HCT116 (cell line): ENCODE measurements around the gene TMEM121. TPM values are rescaled to one million over a fixed set of nuclear protein-coding genes. Genes with fewer than 3 reads are reported as not detected.

Experiments
- ATAC-seq: fragments of 200-7000 bp; cut with Tn5 transposase; 2 replicates; pipeline ENCODE4 v1.9.1; 2020; ENCODE audit warnings: mild to moderate bottlenecking, moderate library complexity
- BruUV-seq: library from RNA; stranded (reverse); fragments of 400-500 nt; replicated peaks from 2 replicates; lab custom pipeline; 2021; lab: Mats Ljungman, UMichigan
- CTCF ChIA-PET: fragments of 300-600 bp; sonication (Branson Sonifier 250); formaldehyde crosslinking; loops from one replicate; lab custom pipeline; 2021; ENCODE audit warnings: antibody characterized with exemption; lab: Charles Lee
- POLR2A ChIA-PET: fragments of 300-600, 350-600 bp; sonication (Branson Sonifier 250); formaldehyde crosslinking; loops from one replicate; lab custom pipeline; 2021; ENCODE audit warnings: antibody characterized with exemption; lab: Charles Lee
- RAD21 ChIA-PET, 2 experiments: fragments of 300-600 bp; sonication (Branson Sonifier 250); formaldehyde crosslinking; loops; one replicate each; lab custom pipeline; 2023; ENCODE audit warnings: low total read pairs in 2 of 2; ENCODE audit not compliant: uncharacterized antibody in 2 of 2, unreplicated experiment in 2 of 2, low non-redundant PET in 1 of 2; lab: Charles Lee
- DNase-seq: peaks from one replicate; pipeline ENCODE4 v3.0.0-alpha.2; 2010; ENCODE audit warnings: low read depth, low spot score
- H2AFZ ChIP-seq: fragments of 200-600 bp; shearing (Covaris generic), sonication (generic); 2 replicates; pipeline ENCODE4 v1.6.1; 2017; ENCODE audit warnings: low read depth, mixed run types, mixed read lengths, antibody characterized with exemption, low read length; ENCODE audit not compliant: poor library complexity, severe bottlenecking
- H3K27ac ChIP-seq: 2 replicates; pipeline ENCODE4 v1.5.1; 2012; ENCODE audit warnings: low read depth, low read length
- H3K27me3 ChIP-seq: fragments of 200-600 bp; sonication (generic); 2 replicates; pipeline ENCODE4 v1.6.1; 2016; ENCODE audit warnings: mixed run types, low read length, mixed read lengths; ENCODE audit not compliant: insufficient read depth
- H3K36me3 ChIP-seq, 2 experiments: fragments of 200-500 bp in 1 of 2; fragments of 200-600 bp in 1 of 2; sonication (Bioruptor generic) in 1 of 2; sonication (generic) in 1 of 2; 2 replicates each; pipeline versions ENCODE4 v1.5.1 to v1.6.1; 2014 to 2016; ENCODE audit warnings: low read length in 2 of 2, inconsistent platforms in 1 of 2, mixed read lengths in 1 of 2, mixed run types in 1 of 2; ENCODE audit not compliant: insufficient read depth in 2 of 2, control insufficient read depth in 1 of 2
- H3K4me1 ChIP-seq, 2 experiments: fragments of 200-600 bp in 1 of 2; sonication (generic) in 1 of 2; 2 replicates each; pipeline versions ENCODE4 v1.5.1 to v1.6.1; 2012 to 2017; ENCODE audit warnings: low read length in 2 of 2, inconsistent platforms in 1 of 2, mild to moderate bottlenecking in 1 of 2, mixed read lengths in 1 of 2, mixed run types in 1 of 2, moderate library complexity in 1 of 2; ENCODE audit not compliant: insufficient read depth in 2 of 2, control insufficient read depth in 1 of 2
- H3K4me2 ChIP-seq: fragments of 200-600 bp; sonication (generic); 2 replicates; pipeline ENCODE4 v1.6.1; 2017; ENCODE audit warnings: mixed run types, low read length, mixed read lengths
- H3K4me3 ChIP-seq, 2 experiments: fragments of 200-600 bp in 1 of 2; sonication (generic) in 1 of 2; replicated peaks in 1 of 2; 2 replicates each; pipeline ENCODE4 v1.5.1; 2011 to 2016; ENCODE audit warnings: low read length in 2 of 2, control low read depth in 1 of 2, low read depth in 1 of 2, mild to moderate bottlenecking in 1 of 2, mixed read lengths in 1 of 2, mixed run types in 1 of 2
- H3K79me2 ChIP-seq: fragments of 200-600 bp; sonication (generic); 2 replicates; pipeline ENCODE4 v1.6.1; 2017; ENCODE audit warnings: mild to moderate bottlenecking, mixed run types, low read length, moderate library complexity, mixed read lengths; ENCODE audit not compliant: insufficient read depth
- H3K9ac ChIP-seq: fragments of 200-600 bp; sonication (generic); 2 replicates; pipeline ENCODE4 v1.6.1; 2016; ENCODE audit warnings: low read length, mixed read lengths
- H3K9me2 ChIP-seq: fragments of 200-600 bp; sonication (generic), shearing (Covaris generic); 2 replicates; pipeline ENCODE4 v1.6.1; 2017; ENCODE audit warnings: mixed run types, mild to moderate bottlenecking, moderate library complexity; ENCODE audit not compliant: insufficient read depth
- H3K9me3 ChIP-seq, 2 experiments: fragments of 200-500 bp in 1 of 2; fragments of 200-600 bp in 1 of 2; sonication (Bioruptor generic) in 1 of 2; sonication (generic) in 1 of 2; 2 replicates each; pipeline ENCODE4 v1.6.1; 2014 to 2017; ENCODE audit warnings: low read length in 2 of 2, mixed read lengths in 2 of 2, inconsistent platforms in 1 of 2, low read depth in 1 of 2, mild to moderate bottlenecking in 1 of 2, mixed run types in 1 of 2, moderate library complexity in 1 of 2; ENCODE audit not compliant: control insufficient read depth in 1 of 2, insufficient read depth in 1 of 2
- H4K20me1 ChIP-seq: fragments of 200-600 bp; sonication (generic), shearing (Covaris generic); 2 replicates; pipeline ENCODE4 v1.6.1; 2017; ENCODE audit warnings: mixed run types, mild to moderate bottlenecking, moderate library complexity; ENCODE audit not compliant: insufficient read depth
- CBX3 ChIP-seq: IDR thresholded peaks from 2 replicates; pipeline ENCODE4 v1.6.1; 2012; ENCODE audit warnings: low read depth
- CEBPB ChIP-seq: IDR thresholded peaks from 2 replicates; pipeline ENCODE4 v1.6.1; 2012; ENCODE audit warnings: low read depth
- EGR1 ChIP-seq: IDR thresholded peaks from 2 replicates; pipeline ENCODE4 v1.6.1; 2012; ENCODE audit warnings: low read depth
- ELF1 ChIP-seq: IDR thresholded peaks from 2 replicates; pipeline ENCODE4 v1.6.1; 2012; ENCODE audit warnings: low read depth, borderline replicate concordance
- EZH2 ChIP-seq: fragments of 200-600 bp; sonication (generic); IDR thresholded peaks from 2 replicates; pipeline ENCODE4 v1.6.1; 2017; ENCODE audit warnings: antibody characterized with exemption, mixed run types
- FOSL1 ChIP-seq: IDR thresholded peaks from 2 replicates; pipeline ENCODE4 v1.6.1; 2012; ENCODE audit warnings: low read depth
- JUND ChIP-seq: IDR thresholded peaks from 2 replicates; pipeline ENCODE4 v1.6.1; 2012
- MAX ChIP-seq: IDR thresholded peaks from 2 replicates; pipeline ENCODE4 v1.6.1; 2012
- POLR2A ChIP-seq: IDR thresholded peaks from 2 replicates; pipeline ENCODE4 v1.7.0; 2011; ENCODE audit warnings: borderline replicate concordance; ENCODE audit not compliant: insufficient read depth, insufficient read length; ENCODE audit errors: extremely low read depth
- POLR2AphosphoS5 ChIP-seq: IDR thresholded peaks from 2 replicates; pipeline ENCODE4 v1.6.1; 2011; ENCODE audit warnings: mild to moderate bottlenecking, low read depth, low read length, moderate library complexity
- SIN3A ChIP-seq: IDR thresholded peaks from 2 replicates; pipeline ENCODE4 v1.6.1; 2012; ENCODE audit warnings: low read depth
- SP1 ChIP-seq: IDR thresholded peaks from 2 replicates; pipeline ENCODE4 v1.6.1; 2012; ENCODE audit warnings: low read depth
- SRF ChIP-seq: IDR thresholded peaks from 2 replicates; pipeline ENCODE4 v1.6.1; 2012; ENCODE audit warnings: low read depth
- TCF7L2 ChIP-seq: IDR thresholded peaks from 2 replicates; pipeline ENCODE4 v1.7.0; 2011; ENCODE audit warnings: borderline replicate concordance, inconsistent platforms; ENCODE audit not compliant: insufficient read depth, insufficient read length; ENCODE audit errors: extremely low read depth
- YY1 ChIP-seq: IDR thresholded peaks from 2 replicates; pipeline ENCODE4 v1.6.1; 2011; ENCODE audit warnings: low read length, low read depth, moderate library complexity, mild to moderate bottlenecking; ENCODE audit not compliant: insufficient replicate concordance; ENCODE audit errors: extremely low read depth
- ZBTB33 ChIP-seq: IDR thresholded peaks from 2 replicates; pipeline ENCODE4 v1.6.1; 2011; ENCODE audit warnings: mild to moderate bottlenecking, low read length, moderate library complexity; ENCODE audit not compliant: insufficient replicate concordance; ENCODE audit errors: extremely low read depth
- ZFX ChIP-seq: fragments of 450-650 bp; IDR thresholded peaks from 2 replicates; pipeline ENCODE4 v1.6.1; 2017
- ZNF274 ChIP-seq: fragments of 200-500 bp; sonication (Bioruptor generic); IDR thresholded peaks from 2 replicates; pipeline ENCODE4 v1.6.1; 2014; ENCODE audit warnings: mild to moderate bottlenecking, low read depth, low read length, inconsistent platforms
- intact Hi-C: fragments of 100-400 bp; cut with micrococcal nuclease; formaldehyde crosslinking; loops from 2 replicates; pipeline ENCODE4 v1.10.0; 2022
- total RNA-seq: library from RNA; stranded (reverse); gene quantifications from one replicate; pipeline ENCODE4 v1.2.1, GENCODE V29; 2021; ENCODE audit not compliant: unreplicated experiment
- TF ChIP-seq, protein P1 (sequence below), 3 experiments: fragments of 200-600 bp in 1 of 3; sonication (generic) in 1 of 3; IDR thresholded peaks in 2 of 3; conservative IDR thresholded peaks in 1 of 3; 2 replicates each; pipeline ENCODE4 v1.5.1; 2012 to 2017; ENCODE audit warnings: low read depth in 2 of 3, low read length in 2 of 3, antibody characterized with exemption in 1 of 3, borderline replicate concordance in 1 of 3, control low read depth in 1 of 3, mild to moderate bottlenecking in 1 of 3, mixed read lengths in 1 of 3, mixed run types in 1 of 3, moderate library complexity in 1 of 3; ENCODE audit not compliant: insufficient read depth in 1 of 3
- TF ChIP-seq, protein P2 (sequence below): IDR thresholded peaks from 2 replicates; pipeline ENCODE4 v1.6.1; 2012; ENCODE audit warnings: low read depth

The TMEM121 gene
- total RNA-seq, 1 experiment from 2014 or later = 5.5 TPM

- intact Hi-C loops = no loop called here
- H3K4me2 ChIP-seq = no peak overlapping the region
- no peak overlapping the region for H3K9ac ChIP-seq
- H3K36me3 ChIP-seq = no peaks in the 10 kb centered on the region
- ChIA-PET POLR2A (no interaction called here), RAD21 (no interaction called here)
- H3K4me3 ChIP-seq = no peak overlapping the region
- no peaks in the 10 kb centered on the region for H3K4me1 ChIP-seq
- no peaks in the 10 kb centered on the region for H4K20me1 ChIP-seq
- ATAC-seq = no peak
- no peak for TF ChIP-seq CBX3
- no peak for TF ChIP-seq SRF
- TF ChIP-seq TCF7L2 = no peak
- no peak for TF ChIP-seq MAX
- no peak for TF ChIP-seq ELF1
- no peak for TF ChIP-seq POLR2AphosphoS5
- no peak for TF ChIP-seq EGR1
- no peak for TF ChIP-seq SIN3A
- no peak for TF ChIP-seq JUND
- TF ChIP-seq CEBPB = no peak
- no peak for TF ChIP-seq ZFX
- no peak for TF ChIP-seq FOSL1
- no peak for TF ChIP-seq SP1
- TF ChIP-seq EZH2 = no peak
- TF ChIP-seq ZBTB33 = no peak
- no peak for TF ChIP-seq POLR2A
- TF ChIP-seq, protein P1, sequence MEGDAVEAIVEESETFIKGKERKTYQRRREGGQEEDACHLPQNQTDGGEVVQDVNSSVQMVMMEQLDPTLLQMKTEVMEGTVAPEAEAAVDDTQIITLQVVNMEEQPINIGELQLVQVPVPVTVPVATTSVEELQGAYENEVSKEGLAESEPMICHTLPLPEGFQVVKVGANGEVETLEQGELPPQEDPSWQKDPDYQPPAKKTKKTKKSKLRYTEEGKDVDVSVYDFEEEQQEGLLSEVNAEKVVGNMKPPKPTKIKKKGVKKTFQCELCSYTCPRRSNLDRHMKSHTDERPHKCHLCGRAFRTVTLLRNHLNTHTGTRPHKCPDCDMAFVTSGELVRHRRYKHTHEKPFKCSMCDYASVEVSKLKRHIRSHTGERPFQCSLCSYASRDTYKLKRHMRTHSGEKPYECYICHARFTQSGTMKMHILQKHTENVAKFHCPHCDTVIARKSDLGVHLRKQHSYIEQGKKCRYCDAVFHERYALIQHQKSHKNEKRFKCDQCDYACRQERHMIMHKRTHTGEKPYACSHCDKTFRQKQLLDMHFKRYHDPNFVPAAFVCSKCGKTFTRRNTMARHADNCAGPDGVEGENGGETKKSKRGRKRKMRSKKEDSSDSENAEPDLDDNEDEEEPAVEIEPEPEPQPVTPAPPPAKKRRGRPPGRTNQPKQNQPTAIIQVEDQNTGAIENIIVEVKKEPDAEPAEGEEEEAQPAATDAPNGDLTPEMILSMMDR (IDR thresholded peaks at IDR 0.05 in 2 of 3, conservative IDR thresholded peaks at IDR 0.05 in 1 of 3; ENCODE audit: borderline replicate concordance in 1 of 3, insufficient read depth in 1 of 3, low read depth in 2 of 3, low read length in 2 of 3) = no peak
- no peak for TF ChIP-seq YY1
- no peak for TF ChIP-seq ZNF274
- TF ChIP-seq, protein P2, sequence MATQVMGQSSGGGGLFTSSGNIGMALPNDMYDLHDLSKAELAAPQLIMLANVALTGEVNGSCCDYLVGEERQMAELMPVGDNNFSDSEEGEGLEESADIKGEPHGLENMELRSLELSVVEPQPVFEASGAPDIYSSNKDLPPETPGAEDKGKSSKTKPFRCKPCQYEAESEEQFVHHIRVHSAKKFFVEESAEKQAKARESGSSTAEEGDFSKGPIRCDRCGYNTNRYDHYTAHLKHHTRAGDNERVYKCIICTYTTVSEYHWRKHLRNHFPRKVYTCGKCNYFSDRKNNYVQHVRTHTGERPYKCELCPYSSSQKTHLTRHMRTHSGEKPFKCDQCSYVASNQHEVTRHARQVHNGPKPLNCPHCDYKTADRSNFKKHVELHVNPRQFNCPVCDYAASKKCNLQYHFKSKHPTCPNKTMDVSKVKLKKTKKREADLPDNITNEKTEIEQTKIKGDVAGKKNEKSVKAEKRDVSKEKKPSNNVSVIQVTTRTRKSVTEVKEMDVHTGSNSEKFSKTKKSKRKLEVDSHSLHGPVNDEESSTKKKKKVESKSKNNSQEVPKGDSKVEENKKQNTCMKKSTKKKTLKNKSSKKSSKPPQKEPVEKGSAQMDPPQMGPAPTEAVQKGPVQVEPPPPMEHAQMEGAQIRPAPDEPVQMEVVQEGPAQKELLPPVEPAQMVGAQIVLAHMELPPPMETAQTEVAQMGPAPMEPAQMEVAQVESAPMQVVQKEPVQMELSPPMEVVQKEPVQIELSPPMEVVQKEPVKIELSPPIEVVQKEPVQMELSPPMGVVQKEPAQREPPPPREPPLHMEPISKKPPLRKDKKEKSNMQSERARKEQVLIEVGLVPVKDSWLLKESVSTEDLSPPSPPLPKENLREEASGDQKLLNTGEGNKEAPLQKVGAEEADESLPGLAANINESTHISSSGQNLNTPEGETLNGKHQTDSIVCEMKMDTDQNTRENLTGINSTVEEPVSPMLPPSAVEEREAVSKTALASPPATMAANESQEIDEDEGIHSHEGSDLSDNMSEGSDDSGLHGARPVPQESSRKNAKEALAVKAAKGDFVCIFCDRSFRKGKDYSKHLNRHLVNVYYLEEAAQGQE = no peak
- TF ChIP-seq, all 23 proteins: peak for 0
- Histone ChIP-seq H3K27ac (no peak overlapping the region), H3K9me2 (no peaks in the 10 kb centered on the region), H2AFZ (no peak overlapping the region), H3K79me2 (no peaks in the 10 kb centered on the region), H3K27me3 (no peaks in the 10 kb centered on the region), H3K9me3 (no peaks in the 10 kb centered on the region)
- no peak for DNase-seq
- BruUV-seq = no TSS peak
- CTCF ChIA-PET = no interaction called here
Measured at GRCh38 chr14:105578070-105578469, 51.7 kb downstream of the TMEM121 start.
